ENCODE measurements around the gene NOTCH1. TPM values are rescaled to one million over a fixed set of nuclear protein-coding genes. Genes with fewer than 3 reads are reported as not detected.

NOTCH1 gene
- total RNA-seq, 3 donors from 2014 or later (not counting 1 experiment from before 2014, with no cell fraction given) = 126 to 228 (median 192) TPM

GRCh38 chr9:136570191-136570845 is 24.5 kb upstream of the NOTCH1 start:
- no peak overlapping the region for H3K27ac ChIP-seq (ENCODE audit: low read length)
- Mint-ChIP-seq H3K27me3 (ENCODE audit: low read depth in 2 of 2) (no peaks in the 10 kb centered on the region), H3K9me3 (no peaks in the 10 kb centered on the region), H3K4me1 (peaks cover 57 to 72% of the 10 kb centered on the region in 2 donors), H3K27ac (no peak overlapping the region), H3K4me3 (no peak overlapping the region), H3K36me3 (no peaks in the 10 kb centered on the region)
- 95% methylated on average over 18 of the region's 18 CpGs for WGBS (ENCODE audit: insufficient coverage)
- DNase-seq = no peak
- intact Hi-C loops (cut with micrococcal nuclease) = loop anchor here (5.0 kb wide), 1 partner anchor 33 kb away; no protein-coding TSS in a partner anchor
- no peak for ATAC-seq
- H3K27me3 ChIP-seq (ENCODE audit: control insufficient read depth, insufficient read depth, low read length) = no peaks in the 10 kb centered on the region
- H3K4me3 ChIP-seq (ENCODE audit: low read length) = no peak overlapping the region
- H3K9me3 ChIP-seq (ENCODE audit: control insufficient read depth, insufficient read depth, low read length) = no peaks in the 10 kb centered on the region
- no peak for TF ChIP-seq CTCF (IDR thresholded peaks at IDR 0.05)
- H3K4me1 ChIP-seq (ENCODE audit: control insufficient read depth, insufficient read depth, low read length) = peaks cover 97% of the 10 kb centered on the region
- no peaks in the 10 kb centered on the region for H3K36me3 ChIP-seq (ENCODE audit: control insufficient read depth, insufficient read depth, low read length)

- H3K4me3 Mint-ChIP-seq = no peak overlapping the region
Observed at GRCh38 chr9:136569526-136570148, 23.8 kb upstream of the NOTCH1 start.

GRCh38 chr9:136568288-136569081 is 22.6 kb upstream of the NOTCH1 start:
- peaks cover 49 to 75% of the 10 kb centered on the region in 2 donors for H3K4me1 Mint-ChIP-seq
- no peaks in the 10 kb centered on the region for H3K36me3 ChIP-seq (ENCODE audit: control insufficient read depth, insufficient read depth, low read length)
- no peak overlapping the region for H3K4me3 Mint-ChIP-seq
- H3K4me3 ChIP-seq (ENCODE audit: low read length) = no peak overlapping the region
- intact Hi-C loops (cut with micrococcal nuclease) = loop anchor here (10.0 kb wide), 1 partner anchor 46 kb away; no protein-coding TSS in a partner anchor
- DNase-seq = no peak
- peaks cover 97% of the 10 kb centered on the region for H3K4me1 ChIP-seq (ENCODE audit: control insufficient read depth, insufficient read depth, low read length)
- H3K27me3 ChIP-seq (ENCODE audit: control insufficient read depth, insufficient read depth, low read length) = no peaks in the 10 kb centered on the region
- ATAC-seq = no peak
- H3K9me3 Mint-ChIP-seq = no peaks in the 10 kb centered on the region
- 84% methylated on average over 24 of the region's 24 CpGs for WGBS (ENCODE audit: insufficient coverage)
- TF ChIP-seq CTCF (IDR thresholded peaks at IDR 0.05) = no peak
- H3K27ac Mint-ChIP-seq = no peak overlapping the region
- no peaks in the 10 kb centered on the region for H3K9me3 ChIP-seq (ENCODE audit: control insufficient read depth, insufficient read depth, low read length)
- no peak overlapping the region for H3K27ac ChIP-seq (ENCODE audit: low read length)
- H3K36me3 Mint-ChIP-seq = no peaks in the 10 kb centered on the region
- no peaks in the 10 kb centered on the region for H3K27me3 Mint-ChIP-seq (ENCODE audit: low read depth in 2 of 2)

More at GRCh38 chr9:136569526-136570148, 23.8 kb upstream of the NOTCH1 start:
- Mint-ChIP-seq H3K4me1 (peaks cover 57 to 73% of the 10 kb centered on the region in 2 donors), H3K27ac (peak overlapping the region in 1 of 2 donors; percentile 67), H3K9me3 (no peaks in the 10 kb centered on the region), H3K36me3 (no peaks in the 10 kb centered on the region), H3K27me3 (ENCODE audit: low read depth in 2 of 2) (no peaks in the 10 kb centered on the region)
- H3K27ac ChIP-seq (ENCODE audit: low read length) = no peak overlapping the region
- WGBS (ENCODE audit: insufficient coverage) = 94% methylated on average over 10 of the region's 10 CpGs
- no peak overlapping the region for H3K4me3 ChIP-seq (ENCODE audit: low read length)
- peaks cover 97% of the 10 kb centered on the region for H3K4me1 ChIP-seq (ENCODE audit: control insufficient read depth, insufficient read depth, low read length)
- no peak for ATAC-seq
- no peak for TF ChIP-seq CTCF (IDR thresholded peaks at IDR 0.05)
- DNase-seq = no peak
- no peaks in the 10 kb centered on the region for H3K27me3 ChIP-seq (ENCODE audit: control insufficient read depth, insufficient read depth, low read length)
- no peaks in the 10 kb centered on the region for H3K36me3 ChIP-seq (ENCODE audit: control insufficient read depth, insufficient read depth, low read length)
- H3K9me3 ChIP-seq (ENCODE audit: control insufficient read depth, insufficient read depth, low read length) = no peaks in the 10 kb centered on the region
- intact Hi-C loops (cut with micrococcal nuclease) = loop anchor here (5.0 to 10.0 kb wide), 2 partner anchors 32 to 45 kb away; no protein-coding TSS in a partner anchor
